Fibroblast of skin of left biceps (primary cell): ENCODE results near the gene SYTL4.
"Not testable (repeated sequence)": the region's sequence is repeated elsewhere in the genome, so short reads cannot be mapped to it uniquely, and the experiment has no call there.

Experiments used
- DNase-seq, 2 experiments: peaks; one replicate each; pipeline ENCODE4 v3.0.0-alpha.2; 2013; ENCODE audit warnings: low read depth in 2 of 2

SYTL4 gene

GRCh38 chrX:100731441-100732281 lies at the start of gene SYTL4:
Gene SYTL4, minus strand, starts transcription at chrX:100732121. Its CDS starts 30,084 bp downstream, at chrX:100702037.
- DNase-seq: no peak

DNA sequence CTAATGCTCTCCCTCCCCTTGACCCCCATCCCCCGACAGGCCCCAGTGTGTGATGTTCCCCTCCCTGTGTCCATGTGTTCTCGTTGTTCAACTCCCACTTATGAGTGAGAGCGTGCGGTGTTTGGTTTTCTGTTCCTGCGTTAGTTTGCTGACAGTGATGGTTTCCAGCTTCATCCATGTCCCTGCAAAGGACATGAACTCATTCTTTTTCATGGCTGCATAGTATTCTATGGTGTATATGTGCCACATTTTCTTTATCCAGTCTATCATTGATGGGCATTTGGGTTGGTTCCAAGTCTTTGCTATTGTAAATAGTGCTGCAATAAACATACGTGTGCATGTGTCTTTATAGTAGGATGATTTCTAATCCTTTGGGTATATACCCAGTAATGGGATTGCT lies 37.5 kb upstream of the SYTL4 start:
- not testable (repeated sequence) for DNase-seq

GRCh38 chrX:100768679-100769338 lies 36.9 kb upstream of the SYTL4 start:
- peak; percentile 22 to 25 for DNase-seq

DNA sequence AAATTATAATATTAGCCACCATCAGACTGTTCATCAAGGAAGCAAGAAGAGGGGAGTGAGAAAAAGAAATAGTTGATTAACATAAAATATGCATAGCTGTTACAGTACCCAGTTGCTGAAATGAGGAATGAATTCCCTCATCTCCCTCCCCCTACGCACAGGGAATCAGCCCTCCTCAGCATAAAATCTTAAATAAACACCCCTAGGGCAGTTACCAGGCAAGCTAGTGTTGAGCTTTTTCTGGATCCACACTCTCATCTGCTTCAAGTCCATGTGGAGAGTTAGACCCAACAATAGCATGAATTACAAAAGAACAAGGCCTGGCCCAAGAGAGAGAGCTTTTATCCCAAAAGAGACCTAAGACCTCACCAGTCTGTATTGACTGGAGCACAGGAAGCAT lies 19.0 kb upstream of the SYTL4 start:
- no peak for DNase-seq

DNA sequence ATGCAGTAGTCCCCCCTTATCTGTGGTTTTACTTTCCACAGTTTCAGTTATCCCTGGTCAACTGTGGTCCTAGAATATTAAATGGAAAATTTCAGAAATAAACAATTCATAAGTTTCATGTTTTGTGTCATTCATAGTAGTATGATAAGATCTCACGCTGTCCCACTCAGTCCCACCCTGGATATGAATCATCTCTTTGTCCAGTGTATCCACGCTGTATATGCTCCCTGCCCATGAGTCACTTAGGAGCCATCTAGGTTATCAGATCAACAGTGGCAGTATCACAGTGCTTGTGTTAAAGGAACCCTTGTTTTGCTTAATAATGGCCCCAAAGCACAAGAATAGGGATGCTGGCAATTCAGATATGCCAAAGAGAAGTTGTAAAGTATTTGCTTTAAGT lies 16.2 kb upstream of the SYTL4 start:
- DNase-seq: no peak

DNA sequence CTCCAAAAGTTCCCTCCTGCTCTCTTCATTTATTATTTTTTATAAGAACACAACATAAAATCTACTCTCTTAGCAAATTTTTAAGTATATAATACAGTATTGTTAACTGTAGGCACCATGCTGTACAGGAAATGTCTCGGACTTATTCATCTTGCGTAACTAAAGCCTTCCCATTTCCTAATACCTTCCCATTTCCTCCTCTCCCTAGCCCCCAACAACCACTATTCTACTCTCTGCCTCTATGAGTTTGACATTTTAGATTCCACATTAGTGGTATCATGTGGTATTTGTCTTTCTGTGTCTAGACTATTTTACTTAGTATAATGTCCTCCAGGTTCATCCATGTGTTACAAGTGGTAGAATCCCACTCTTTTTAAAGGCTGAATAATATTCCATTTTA lies 15.8 kb upstream of the SYTL4 start:
- no peak for DNase-seq

- DNase-seq: no peak
These were observed 15.2 kb upstream of the SYTL4 start for GRCh38 chrX:100747090-100747489.

DNA sequence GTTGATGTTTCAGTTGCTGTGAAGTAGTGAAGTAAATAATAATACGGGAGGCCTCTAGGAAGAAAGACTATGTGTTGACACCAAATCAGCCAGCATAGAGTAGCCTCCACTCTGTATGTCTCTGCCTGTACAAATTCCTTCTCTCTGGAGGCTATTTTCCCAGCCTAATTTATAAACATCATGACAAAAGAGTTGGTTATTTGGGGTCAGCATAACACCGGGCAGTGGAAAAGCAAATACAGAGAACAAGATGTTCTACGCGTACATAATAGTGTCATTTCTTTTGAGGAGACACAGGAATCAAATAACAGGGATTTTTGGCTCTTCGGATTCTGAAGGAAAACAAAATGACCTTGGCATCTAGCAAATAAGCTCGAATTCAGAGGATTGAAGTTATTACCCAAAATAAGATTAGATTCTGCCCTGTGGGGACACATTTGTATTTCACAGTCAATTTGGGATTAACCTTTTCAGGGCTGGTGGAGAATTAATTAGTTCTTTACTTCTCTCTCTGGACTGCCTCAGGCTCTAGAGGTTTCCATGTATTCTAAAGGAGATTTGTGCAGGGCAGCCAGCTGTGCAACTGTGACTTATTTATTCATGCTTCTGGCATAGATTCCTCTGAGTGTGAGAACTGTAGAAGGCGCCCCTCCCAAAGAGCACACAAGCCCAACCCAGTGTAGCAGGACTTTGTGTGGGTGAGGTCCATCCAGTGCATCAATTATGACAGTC lies 14.1 kb upstream of the SYTL4 start:
- DNase-seq: no peak

GRCh38 chrX:100745205-100745604 lies 13.3 kb upstream of the SYTL4 start:
- DNase-seq: no peak

DNA sequence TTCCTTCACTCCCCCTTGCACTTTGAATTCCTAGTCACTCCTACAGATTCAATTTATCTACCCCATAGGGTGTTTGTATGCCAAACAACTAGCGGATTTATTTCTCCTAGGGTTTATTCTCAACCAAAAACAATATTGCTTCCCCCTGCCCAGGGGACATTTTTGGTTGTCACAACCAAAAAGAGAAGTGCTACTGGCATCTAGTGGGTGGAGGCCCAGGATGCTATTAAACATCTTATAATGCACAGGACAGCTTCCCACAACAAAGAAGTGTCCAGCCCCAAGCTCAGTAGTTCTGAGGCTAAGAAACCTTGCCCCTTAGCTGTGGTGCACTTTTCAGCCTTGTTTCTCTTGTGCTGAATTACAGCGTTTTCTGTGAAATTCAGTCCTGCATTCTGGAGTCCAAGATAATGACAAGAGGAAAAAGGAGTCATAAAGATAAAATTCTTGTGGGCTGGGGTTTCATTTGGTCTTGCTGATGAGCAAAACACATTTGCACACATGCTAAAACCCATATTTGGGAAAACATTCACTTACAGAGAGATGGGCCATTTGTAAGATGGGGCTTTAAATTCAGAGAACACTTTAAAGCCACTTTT lies 11.2 kb upstream of the SYTL4 start:
- no peak for DNase-seq

- DNase-seq: not testable (repeated sequence)
These were observed 7.9 kb downstream of the SYTL4 start for GRCh38 chrX:100724006-100724405.

- no peak for DNase-seq
These were observed 10.6 kb downstream of the SYTL4 start for GRCh38 chrX:100721328-100721727.

- DNase-seq: no peak
These were observed 11.6 kb downstream of the SYTL4 start for GRCh38 chrX:100720301-100720700.

- DNase-seq: no peak
These were observed 12.8 kb downstream of the SYTL4 start for GRCh38 chrX:100719139-100719538.

DNA sequence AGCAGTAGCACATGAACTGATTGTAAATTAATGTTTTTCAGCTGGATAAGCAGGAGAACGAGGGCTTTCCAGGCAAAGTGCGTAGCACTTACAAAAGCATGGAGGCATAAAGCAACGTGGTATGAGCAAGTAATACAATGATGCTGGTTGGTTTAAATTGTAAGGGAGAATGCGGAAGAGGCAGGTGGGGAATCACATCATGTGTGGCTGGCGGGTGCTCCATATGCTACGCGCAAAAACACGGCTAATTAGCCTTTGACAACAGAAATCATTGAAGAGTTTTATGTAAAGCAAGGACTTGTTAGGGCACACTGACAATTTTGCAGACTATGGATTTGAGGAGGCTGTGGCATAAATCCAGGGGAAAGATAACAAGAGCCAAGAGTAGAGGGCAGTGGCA lies 14.6 kb downstream of the SYTL4 start:
- DNase-seq: no peak

GRCh38 chrX:100710816-100711215 lies 21.1 kb downstream of the SYTL4 start:
- DNase-seq: no peak

- DNase-seq: no peak
These were observed 27.2 kb downstream of the SYTL4 start for GRCh38 chrX:100704581-100705203.

DNA sequence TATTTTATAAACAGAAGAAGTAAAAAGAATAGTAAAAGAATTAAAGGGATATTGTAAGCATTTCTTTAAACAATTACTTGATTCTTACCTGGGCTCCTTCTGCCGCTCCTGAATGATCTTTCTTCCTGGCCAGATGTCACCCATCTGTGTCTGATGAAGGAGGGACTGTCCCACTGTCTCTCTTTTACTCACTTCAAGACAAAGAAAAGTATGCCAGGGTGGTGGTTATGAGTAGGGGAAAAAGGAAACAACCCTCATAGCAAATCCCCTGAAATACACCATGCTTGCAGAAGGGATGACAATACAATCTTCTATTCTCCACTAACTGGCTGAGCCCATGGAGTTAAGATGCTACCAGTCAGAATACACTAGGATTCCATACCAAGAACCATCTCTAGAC lies 31.1 kb downstream of the SYTL4 start:
- DNase-seq: no peak

GRCh38 chrX:100698551-100698950 lies 33.4 kb downstream of the SYTL4 start:
- DNase-seq: no peak

- no peak for DNase-seq
These were observed 35.1 kb downstream of the SYTL4 start for GRCh38 chrX:100696699-100697351.

DNA sequence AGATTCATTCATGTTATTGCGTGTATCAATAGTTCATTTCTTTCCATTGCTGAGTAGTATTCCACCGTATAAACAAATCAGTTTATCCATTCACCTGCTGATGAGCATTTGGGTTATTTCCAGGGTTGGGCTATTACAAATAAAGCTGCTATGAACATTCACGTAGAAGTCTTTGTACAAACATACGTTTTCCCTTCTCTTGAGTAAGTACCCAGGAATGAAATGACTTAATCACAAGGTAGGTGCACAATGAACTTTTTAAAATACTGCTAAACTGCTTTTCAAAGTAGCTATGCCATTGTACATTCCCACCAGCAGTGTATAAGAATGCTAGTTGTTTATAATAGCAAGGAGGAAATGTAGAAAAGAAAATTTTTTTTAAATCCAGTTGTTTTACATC lies 35.9 kb downstream of the SYTL4 start:
- no peak for DNase-seq
